ENCODE results near the gene PROCA1. TPM values are rescaled to one million over a fixed set of nuclear protein-coding genes. Genes with fewer than 3 reads are reported as not detected.
A peak's percentile ranks its signal among the peaks of the same experiment; 100 is the strongest.

The PROCA1 gene
- total and polyA plus RNA-seq, 9 of the 15 experiments (the other 6 are each of a cell fraction or from before 2014, with no cell fraction given): 0.78 to 16.2 (median 5.6) TPM

- TF ChIP-seq ZNF740 (CRISPR knock-in tag; IDR thresholded peaks at IDR 0.05) (0 out of 2 replicates have a peak, but pooled peaks have one; percentile 34), ZNF740 (tag; IDR thresholded peaks at IDR 0.05) (no peak), HDAC6 (IDR thresholded peaks at IDR 0.05; ENCODE audit: low read depth, low read length) (no peak), POU5F1 (IDR thresholded peaks at IDR 0.05; ENCODE audit: borderline replicate concordance, low read depth, low read length, partially characterized antibody) (no peak), RHOXF2B (CRISPR knock-in tag; conservative IDR thresholded peaks at IDR 0.05) (no peak), UBTF (IDR thresholded peaks at IDR 0.05; ENCODE audit: borderline replicate concordance in 1 of 2, low read depth in 2 of 2, low read length in 2 of 2) (0 out of 4 replicates have a peak, but pooled peaks of 1 of the 2 experiments have one; percentile 29), PURB (CRISPR knock-in tag; IDR thresholded peaks at IDR 0.05; ENCODE audit: low read depth) (no peak), ZNF778 (CRISPR knock-in tag; IDR thresholded peaks at IDR 0.05) (no peak), ZFPM2 (CRISPR knock-in tag; IDR thresholded peaks at IDR 0.05) (no peak), HMGXB4 (CRISPR knock-in tag; IDR thresholded peaks at IDR 0.05) (no peak), ATF1 (CRISPR knock-in tag; IDR thresholded peaks at IDR 0.05) (no peak), ATF1 (tag; IDR thresholded peaks at IDR 0.05) (no peak), ZNF639 (CRISPR knock-in tag; conservative IDR thresholded peaks at IDR 0.05 in 1 of 2, IDR thresholded peaks at IDR 0.05 in 1 of 2) (peak in 1 of 2 experiments; percentile 27; a peak in 1 of 4 replicates), ZMIZ1 (IDR thresholded peaks at IDR 0.05; ENCODE audit: low read depth in 2 of 2, low read length in 2 of 2) (no peak), CHD1 (IDR thresholded peaks at IDR 0.05; ENCODE audit: low read length) (peak; percentile 85), GABPB1 (CRISPR knock-in tag; IDR thresholded peaks at IDR 0.05) (0 out of 2 replicates have a peak, but pooled peaks have one; percentile 19)
These were observed 33.5 kb upstream of the PROCA1 start (continued) for GRCh38 chr17:28744972-28745785.
